T-cell (primary cell): ENCODE measurements around the gene MBOAT1. TPM values are rescaled to one million over a fixed set of nuclear protein-coding genes. Genes with fewer than 3 reads are reported as not detected.

ENCODE experiments used
- total RNA-seq, 35 experiments: library from RNA in 6 of 35; stranded (reverse) in 6 of 35; fragments of 120-200 nt in 1 of 35; gene quantifications; one replicate each; pipeline versions ENCODE4 v1.2.1 to v1.2.4 and lab custom pipeline; 2013 to 2026

The MBOAT1 gene
- total RNA-seq, 5 donors from 2014 or later (not counting 1 experiment from before 2014, with no cell fraction given): 8.3 to 21.5 (median 12.0) TPM

Other genes starting within 250 kb of the MBOAT1 start
- 10 to 100 TPM in 4 of 5 donors, 1 to 10 TPM in 1; 9.6 to 28.2 (median 23.1) TPM for gene E2F3, start 189.4 kb upstream of the MBOAT1 start, total RNA-seq